HepG2 (cell line): ENCODE data around the gene MUC6. TPM values are rescaled to one million over a fixed set of nuclear protein-coding genes. Genes with fewer than 3 reads are reported as not detected.

Experiments used
- ATAC-seq: fragments of 200-7000 bp; cut with Tn5 transposase; 3 replicates; pipeline ENCODE4 v1.9.1; 2020; ENCODE audit warnings: mild to moderate bottlenecking, moderate library complexity
- BruUV-seq: library from RNA; stranded (reverse); fragments of 400-500 nt; replicated peaks from 2 replicates; lab custom pipeline; 2021; lab: Mats Ljungman, UMichigan
- CTCF ChIA-PET: fragments of 300-600 bp; formaldehyde crosslinking; extraction: SDS; loops from one replicate; lab custom pipeline; 2021; ENCODE audit warnings: low total read pairs, inconsistent platforms, low intra/inter-chr PET ratio; lab: Yijun Ruan, JAX
- POLR2A ChIA-PET: fragments of 350-600 bp; sonication (Branson Sonifier 250); formaldehyde crosslinking; loops from one replicate; lab custom pipeline; 2020; ENCODE audit warnings: antibody characterized with exemption, inconsistent platforms; lab: Yijun Ruan, JAX
- DNase-seq: peaks from one replicate; pipeline ENCODE4 v3.0.0-alpha.2; 2015; ENCODE audit warnings: low spot score
- FAIRE-seq: peaks from 3 replicates; lab custom pipeline; 2011; peaks lifted over from hg19 to GRCh38; lab: Jason Lieb, UNC
- H2AFZ ChIP-seq: one replicate; pipeline ENCODE4 v1.6.1; 2011; ENCODE audit warnings: low read length, inconsistent platforms
- H3K27ac ChIP-seq: fragments of 300-600 bp; 3 replicates; pipeline ENCODE4 v1.8.0; 2011; ENCODE audit warnings: mixed run types, mild to moderate bottlenecking, mixed read lengths, low read length, inconsistent platforms; ENCODE audit not compliant: insufficient read depth; ENCODE audit errors: extremely low read length
- H3K27me3 ChIP-seq, 2 experiments: fragments of 200-600 bp in 1 of 2; 2 replicates in 1 of 2; 3 replicates in 1 of 2; pipeline versions ENCODE4 v1.6.0 to v1.8.0; 2011; ENCODE audit warnings: low read length in 2 of 2, mild to moderate bottlenecking in 2 of 2, moderate library complexity in 2 of 2, inconsistent platforms in 1 of 2; ENCODE audit not compliant: insufficient read depth in 2 of 2, control insufficient read depth in 1 of 2
- H3K36me3 ChIP-seq, 2 experiments: fragments of 200-600 bp in 1 of 2; replicated peaks in 1 of 2; 2 replicates in 1 of 2; 3 replicates in 1 of 2; pipeline versions ENCODE4 v1.5.1 to v1.8.0; 2011; ENCODE audit warnings: low read length in 2 of 2, inconsistent platforms in 1 of 2; ENCODE audit not compliant: insufficient read depth in 2 of 2, control insufficient read depth in 1 of 2
- H3K4me1 ChIP-seq: 2 replicates; pipeline ENCODE4 v1.5.1; 2012; ENCODE audit warnings: low read length, inconsistent platforms; ENCODE audit not compliant: insufficient read depth
- H3K4me2 ChIP-seq: 2 replicates; pipeline ENCODE4 v1.6.0; 2011; ENCODE audit warnings: low read depth, low read length, inconsistent platforms
- H3K4me3 ChIP-seq, 3 experiments: fragments of 200-600 bp in 1 of 3; sonication (generic), shearing (Covaris generic) in 1 of 3; replicated peaks in 1 of 3; 2 replicates each; pipeline ENCODE4 v1.5.1; 2011 to 2016; ENCODE audit warnings: low read length in 3 of 3, inconsistent platforms in 2 of 3, low read depth in 2 of 3, mild to moderate bottlenecking in 2 of 3, control low read depth in 1 of 3, mixed read lengths in 1 of 3; ENCODE audit not compliant: insufficient read depth in 1 of 3
- H3K79me2 ChIP-seq: one replicate; pipeline ENCODE4 v1.6.1; 2011; ENCODE audit warnings: low read length, inconsistent platforms; ENCODE audit not compliant: insufficient read depth
- H3K9ac ChIP-seq: 2 replicates; pipeline ENCODE4 v1.6.0; 2011; ENCODE audit warnings: mild to moderate bottlenecking, low read depth, low read length, inconsistent platforms; ENCODE audit not compliant: insufficient read depth
- H3K9me3 ChIP-seq: 2 replicates; pipeline ENCODE4 v1.5.1; 2012; ENCODE audit warnings: mild to moderate bottlenecking, low read length
- H4K20me1 ChIP-seq: 2 replicates; pipeline ENCODE4 v1.6.0; 2011; ENCODE audit warnings: inconsistent platforms, mild to moderate bottlenecking, low read length, moderate library complexity; ENCODE audit not compliant: insufficient read depth
- ARNTL ChIP-seq: sonication (generic); formaldehyde crosslinking; IDR thresholded peaks from 2 replicates; pipeline ENCODE4 v1.4.0; 2020; ENCODE audit warnings: mild to moderate bottlenecking, missing genetic modification reagents
- EED ChIP-seq: sonication (generic); formaldehyde crosslinking; IDR thresholded peaks from 2 replicates; pipeline ENCODE4 v1.5.0; 2020; ENCODE audit warnings: mild to moderate bottlenecking, missing genetic modification reagents
- ETS1 ChIP-seq: sonication (generic); formaldehyde crosslinking; IDR thresholded peaks from 2 replicates; pipeline ENCODE4 v1.4.0; 2020; ENCODE audit warnings: missing genetic modification reagents
- KDM4B ChIP-seq: sonication (generic); formaldehyde crosslinking; IDR thresholded peaks from 2 replicates; pipeline ENCODE4 v1.4.0; 2020; ENCODE audit warnings: missing genetic modification reagents
- KLF16 ChIP-seq, 2 experiments: sonication (generic) in 1 of 2; formaldehyde crosslinking in 1 of 2; IDR thresholded peaks; 2 replicates each; pipeline versions ENCODE4 v1.6.1 to v1.8.0; 2016 to 2023; ENCODE audit warnings: missing genetic modification reagents in 2 of 2, missing compliant biosample characterization in 1 of 2
- MIER3 ChIP-seq: IDR thresholded peaks from 2 replicates; pipeline ENCODE4 v1.6.1; 2016; ENCODE audit warnings: missing compliant biosample characterization, borderline replicate concordance
- NONO ChIP-seq, 2 experiments: fragments of 450-650 bp in 1 of 2; sonication (generic) in 1 of 2; formaldehyde crosslinking in 1 of 2; IDR thresholded peaks in 1 of 2; conservative IDR thresholded peaks in 1 of 2; 2 replicates each; pipeline versions ENCODE4 v1.6.1 to v1.8.0; 2017 to 2022; ENCODE audit warnings: mild to moderate bottlenecking in 1 of 2, missing genetic modification reagents in 1 of 2, moderate library complexity in 1 of 2
- TOPORS ChIP-seq: sonication (generic); formaldehyde crosslinking; IDR thresholded peaks from 2 replicates; pipeline ENCODE4 v1.8.0; 2023; ENCODE audit warnings: mild to moderate bottlenecking, missing genetic modification reagents
- ZKSCAN5 ChIP-seq: sonication (generic); formaldehyde crosslinking; IDR thresholded peaks from 2 replicates; pipeline ENCODE4 v1.5.1; 2020; ENCODE audit warnings: mild to moderate bottlenecking, missing genetic modification reagents
- ZNF354B ChIP-seq: sonication (generic); formaldehyde crosslinking; IDR thresholded peaks from 2 replicates; pipeline ENCODE4 v1.8.0; 2022; ENCODE audit warnings: mild to moderate bottlenecking, missing genetic modification reagents
- ZNF546 ChIP-seq: sonication (generic); formaldehyde crosslinking; conservative IDR thresholded peaks from 2 replicates; pipeline ENCODE4 v1.8.1; 2023; ENCODE audit warnings: mild to moderate bottlenecking, missing genetic modification reagents
- ZNF563 ChIP-seq: sonication (generic); formaldehyde crosslinking; IDR thresholded peaks from 2 replicates; pipeline ENCODE4 v1.8.0; 2022; ENCODE audit warnings: mild to moderate bottlenecking, moderate library complexity, missing genetic modification reagents
- ZNF644 ChIP-seq: IDR thresholded peaks from 2 replicates; pipeline ENCODE4 v1.6.1; 2016; ENCODE audit warnings: low read depth
- ZNF687 ChIP-seq: sonication (generic); formaldehyde crosslinking; IDR thresholded peaks from 2 replicates; pipeline ENCODE4 v1.5.1; 2020; ENCODE audit warnings: mild to moderate bottlenecking, missing genetic modification reagents, moderate library complexity
- WGBS: methylation state at CpG from one replicate; pipeline ENCODE4 v1.1.6; 2017; ENCODE audit warnings: low lambda C conversion rate; 5-methylcytosine and 5-hydroxymethylcytosine counted together
- in situ Hi-C: cut with HindIII; loops from 2 replicates; pipeline ENCODE4 v1.10.0; 2017; ENCODE audit warnings: low pct_unique_long_range_greater_than_20kb; ENCODE audit not compliant: extremely low pct_ligation_motif_present
- intact Hi-C: fragments of 100-400 bp; cut with micrococcal nuclease; formaldehyde crosslinking; loops from one replicate; pipeline ENCODE4 v1.10.0; 2022; ENCODE audit not compliant: unreplicated experiment
- polyA plus RNA-seq, 8 experiments: library from polyadenylated mRNA; depleted of rRNA in 3 of 8; stranded (reverse) in 7 of 8; unstranded in 1 of 8; fragments of >200 nt; fragmentation: Illumina TruSeq in 4 of 8; extraction: Trizol in 4 of 8; gene quantifications; 2 replicates each; pipeline versions ENCODE4 v1.2.1 to v1.2.3, GENCODE V29; 2011 to 2016; ENCODE audit warnings: low read depth in 4 of 8, missing spikeins in 1 of 8, mixed read lengths in 1 of 8; ENCODE audit not compliant: insufficient read depth in 1 of 8
- total RNA-seq, 5 experiments: library from RNA; depleted of rRNA; stranded (reverse); fragments of >200 nt; fragmentation: Illumina TruSeq; extraction: Trizol; gene quantifications; 2 replicates each; pipeline ENCODE4 v1.2.3, GENCODE V29; 2016; ENCODE audit warnings: low read depth in 1 of 5

The MUC6 gene
- total and polyA plus RNA-seq, 2 of the 13 experiments (the other 11 are each of a cell fraction or from before 2014, with no cell fraction given), result not detected

GRCh38 chr11:1052133-1053011, 15.9 kb upstream of the MUC6 start (continued):
- no peak for TF ChIP-seq ETS1 (CRISPR knock-in tag)
- TF ChIP-seq ARNTL, result no peak
- TF ChIP-seq ZKSCAN5 (CRISPR knock-in tag), result no peak
- no peak for TF ChIP-seq MIER3 (CRISPR knock-in tag)
- no peak for TF ChIP-seq TOPORS (CRISPR knock-in tag)
- no peak for TF ChIP-seq EED
- no peak for TF ChIP-seq KDM4B (CRISPR knock-in tag)

GRCh38 chr11:1051356-1052132, 15.0 kb upstream of the MUC6 start:
- in situ Hi-C loops (loop anchor here (10.0 kb wide), 1 partner anchor 167 kb away; no protein-coding TSS in a partner anchor), intact Hi-C loops (loop anchor here (1.0 kb wide), 1 partner anchor 153 kb away; no protein-coding TSS in a partner anchor)
- H3K36me3 ChIP-seq, result no peaks in the 10 kb centered on the region
- 50% methylated on average over 2 of the region's 15 CpGs for WGBS
- no peaks in the 10 kb centered on the region for H4K20me1 ChIP-seq
- BruUV-seq, result no TSS peak
- H3K79me2 ChIP-seq, result no peaks in the 10 kb centered on the region
- CTCF ChIA-PET, result interaction anchor here (1.0 to 1.6 kb wide), 3 partner anchors 153 to 203 kb away, joined by 3 to 8 read pairs (median 6); no protein-coding TSS in a partner anchor
- H3K4me1 ChIP-seq, result no peaks in the 10 kb centered on the region
- H3K4me2 ChIP-seq, result no peak overlapping the region
- no peak overlapping the region for H3K4me3 ChIP-seq
- no peak overlapping the region for H3K9ac ChIP-seq
- POLR2A ChIA-PET, result no interaction called here
- DNase-seq, result no peak
- no peaks in the 10 kb centered on the region for H3K9me3 ChIP-seq
- no peak overlapping the region for H3K27ac ChIP-seq
- H2AFZ ChIP-seq, result no peak overlapping the region
- H3K27me3 ChIP-seq, result peaks cover 21 to 97% of the 10 kb centered on the region in 2 experiments
- FAIRE-seq, result no peak
- no peak; the same call in 2 of the 3 replicates for ATAC-seq
- TF ChIP-seq ZNF644 (CRISPR knock-in tag), result no peak
- TF ChIP-seq ZNF354B (CRISPR knock-in tag), result no peak
- no peak for TF ChIP-seq ZNF563 (CRISPR knock-in tag)
- TF ChIP-seq KLF16 (CRISPR knock-in tag; IDR thresholded peaks at IDR 0.05), result no peak
- TF ChIP-seq ZNF546 (CRISPR knock-in tag), result 0 out of 2 replicates have a peak, but pooled peaks have one; percentile 24
- TF ChIP-seq ARNTL, result no peak
- TF ChIP-seq NONO (IDR thresholded peaks at IDR 0.05), result no peak
- TF ChIP-seq NONO (CRISPR knock-in tag; conservative IDR thresholded peaks at IDR 0.05), result no peak
- TF ChIP-seq ZNF687 (CRISPR knock-in tag), result peak; percentile 36
